Epithelial cell of proximal tubule (primary cell): Measurements from ENCODE around the gene TEAD1. TPM values are rescaled to one million over a fixed set of nuclear protein-coding genes. Genes with fewer than 3 reads are reported as not detected.
A peak's percentile ranks its signal among the peaks of the same experiment; 100 is the strongest.

Experiments used
- DNase-seq: peaks from one replicate; pipeline ENCODE4 v3.0.0-alpha.2; 2011; ENCODE audit warnings: low read depth
- H3K4me3 ChIP-seq: 2 replicates; pipeline ENCODE4 v1.5.1; 2011; ENCODE audit warnings: low read depth, mild to moderate bottlenecking, low read length
- CTCF ChIP-seq: conservative IDR thresholded peaks from 2 replicates; pipeline ENCODE4 v1.5.1; 2012; ENCODE audit warnings: low read depth, mild to moderate bottlenecking, low read length
- total RNA-seq: library from RNA; depleted of rRNA; stranded (reverse); fragments of >200 nt; gene quantifications from 2 replicates; pipeline ENCODE4 v1.2.3, GENCODE V29; 2015

The TEAD1 gene
- total RNA-seq, 1 donor from 2014 or later: 61.9 TPM

- no peak overlapping the region for H3K4me3 ChIP-seq
- peak; percentile 11 for TF ChIP-seq CTCF
- no peak for DNase-seq
Measured at GRCh38 chr11:12813371-12814225, 139.4 kb downstream of the TEAD1 start.

GRCh38 chr11:12815129-12815480 is 140.9 kb downstream of the TEAD1 start:
- no peak overlapping the region for H3K4me3 ChIP-seq
- DNase-seq: no peak
- TF ChIP-seq CTCF: no peak

GRCh38 chr11:12815931-12816494 is 141.8 kb downstream of the TEAD1 start:
- H3K4me3 ChIP-seq: no peak overlapping the region
- no peak for DNase-seq
- TF ChIP-seq CTCF: no peak

- no peak for TF ChIP-seq CTCF
- no peak for DNase-seq
- no peak overlapping the region for H3K4me3 ChIP-seq
Measured at GRCh38 chr11:12817681-12818332, 143.6 kb downstream of the TEAD1 start.

- DNase-seq: no peak
- no peak overlapping the region for H3K4me3 ChIP-seq
- TF ChIP-seq CTCF: no peak
Measured at GRCh38 chr11:12818333-12819015, 144.3 kb downstream of the TEAD1 start.

- no peak for TF ChIP-seq CTCF
- no peak overlapping the region for H3K4me3 ChIP-seq
- DNase-seq: no peak
Measured at GRCh38 chr11:12822392-12823022, 148.3 kb downstream of the TEAD1 start.
